T-cell (primary cell): Measurements from ENCODE around the gene TRIOBP. TPM values are rescaled to one million over a fixed set of nuclear protein-coding genes. Genes with fewer than 3 reads are reported as not detected.

ENCODE experiments used
- ATAC-seq, 4 experiments: fragments of 200-7000 bp in 3 of 4; fragments of 150-1000 bp in 1 of 4; cut with Tn5 transposase; replicated peaks in 1 of 4; 1 replicate in 3 of 4; 2 replicates in 1 of 4; pipeline ENCODE4 v1.10.0; 2021; ENCODE audit warnings: moderate library complexity in 3 of 4, mild to moderate bottlenecking in 2 of 4, moderate number of reproducible peaks in 1 of 4
- CTCF ChIA-PET, 2 donors: fragments of 300-600 bp; sonication (Branson Sonifier 250); formaldehyde crosslinking; loops; one replicate each; lab custom pipeline; 2022; ENCODE audit warnings: antibody characterized with exemption in 2 of 2; lab: Charles Lee
- POLR2A ChIA-PET, 2 donors: fragments of 300-600 bp; sonication (Branson Sonifier 250); formaldehyde crosslinking; loops; one replicate each; lab custom pipeline; 2022; ENCODE audit warnings: antibody characterized with exemption in 2 of 2; lab: Charles Lee
- DNase-seq, 35 experiments: peaks; one replicate each; pipeline versions ENCODE4 v3.0.0 to v3.0.0-alpha.2; 2013 to 2023
- H3K27ac ChIP-seq: one replicate; pipeline ENCODE4 v1.5.1; 2013; ENCODE audit warnings: low read length
- H3K27me3 ChIP-seq, 2 experiments: replicated peaks in 1 of 2; 1 replicate in 1 of 2; 2 replicates in 1 of 2; pipeline versions ENCODE4 v1.6.1 to v1.7.0; 2013; ENCODE audit warnings: low read length in 1 of 2, mixed read lengths in 1 of 2; ENCODE audit not compliant: control insufficient read depth in 2 of 2, insufficient read depth in 2 of 2; ENCODE audit errors: extremely low read depth in 1 of 2
- H3K36me3 ChIP-seq, 2 donors: 1 replicate in 1 of 2; 2 replicates in 1 of 2; pipeline versions ENCODE4 v1.6.1 to v1.7.0; 2013; ENCODE audit warnings: low read length in 1 of 2; ENCODE audit not compliant: control insufficient read depth in 2 of 2, insufficient read depth in 1 of 2; ENCODE audit errors: extremely low read depth in 1 of 2
- H3K4me1 ChIP-seq, 2 experiments: 1 replicate in 1 of 2; 2 replicates in 1 of 2; pipeline versions ENCODE4 v1.6.1 to v1.7.0; 2013; ENCODE audit warnings: low read length in 2 of 2, mixed read lengths in 1 of 2; ENCODE audit not compliant: insufficient read depth in 2 of 2, control insufficient read depth in 1 of 2; ENCODE audit errors: extremely low read depth in 1 of 2
- H3K4me3 ChIP-seq, 2 donors: 1 replicate in 1 of 2; 2 replicates in 1 of 2; pipeline versions ENCODE4 v1.5.1 to v1.7.0; 2013; ENCODE audit warnings: mild to moderate bottlenecking in 2 of 2, low read length in 1 of 2, moderate library complexity in 1 of 2; ENCODE audit not compliant: control insufficient read depth in 1 of 2; ENCODE audit errors: extremely low read depth in 1 of 2
- H3K9me3 ChIP-seq: 2 replicates; pipeline ENCODE4 v1.7.0; 2013
- H3K27ac Mint-ChIP-seq, 2 donors: one replicate each; pipeline ENCODE4 v1.8.0; 2020 to 2021; ENCODE audit warnings: mild to moderate bottlenecking in 2 of 2, mixed read lengths in 2 of 2
- H3K27me3 Mint-ChIP-seq, 2 donors: one replicate each; pipeline ENCODE4 v1.8.0; 2021 to 2022; ENCODE audit warnings: mixed read lengths in 2 of 2
- H3K36me3 Mint-ChIP-seq: one replicate; pipeline ENCODE4 v1.8.0; 2021; ENCODE audit warnings: mixed read lengths
- H3K4me1 Mint-ChIP-seq, 3 donors: one replicate each; pipeline ENCODE4 v1.8.0; 2020 to 2022; ENCODE audit warnings: mixed read lengths in 3 of 3, mild to moderate bottlenecking in 1 of 3
- H3K4me3 Mint-ChIP-seq, 3 donors: one replicate each; pipeline ENCODE4 v1.8.0; 2020 to 2022; ENCODE audit warnings: mild to moderate bottlenecking in 3 of 3, mixed read lengths in 3 of 3, moderate library complexity in 3 of 3
- H3K9me3 Mint-ChIP-seq, 3 donors: one replicate each; pipeline ENCODE4 v1.8.0; 2020 to 2022; ENCODE audit warnings: mixed read lengths in 3 of 3
- WGBS: methylation state at CpG from one replicate; pipeline ENCODE4 v1.1.5; 2013; ENCODE audit warnings: missing lambda C conversion rate; ENCODE audit not compliant: insufficient coverage; 5-methylcytosine and 5-hydroxymethylcytosine counted together
- total RNA-seq, 35 experiments: library from RNA in 6 of 35; stranded (reverse) in 6 of 35; fragments of 120-200 nt in 1 of 35; gene quantifications; one replicate each; pipeline versions ENCODE4 v1.2.1 to v1.2.4 and lab custom pipeline; 2013 to 2026

The TRIOBP gene
- total RNA-seq, 5 donors from 2014 or later (not counting 1 experiment from before 2014, with no cell fraction given), result 14.5 to 36.8 (median 31.1) TPM

GRCh38 chr22:37778370-37779009, 81.6 kb downstream of the TRIOBP start:
- Mint-ChIP-seq H3K27me3 (no peaks in the 10 kb centered on the region), H3K4me3 (no peak overlapping the region), H3K4me1 (no peaks in the 10 kb centered on the region), H3K27ac (no peak overlapping the region), H3K9me3 (no peaks in the 10 kb centered on the region), H3K36me3 (peaks cover 3% of the 10 kb centered on the region)
- ChIA-PET CTCF (interaction anchor here in 1 of 2 donors (0.6 kb wide), 2 partner anchors 8 to 1053 kb away, joined by 3 to 4 read pairs; no protein-coding TSS in a partner anchor), POLR2A (no interaction called here)
- Histone ChIP-seq H3K9me3 (no peaks in the 10 kb centered on the region), H3K4me3 (no peak overlapping the region), H3K27me3 (peaks cover 0 to 8% of the 10 kb centered on the region in 2 experiments), H3K36me3 (peaks cover 0 to 3% of the 10 kb centered on the region in 2 donors), H3K4me1 (no peaks in the 10 kb centered on the region), H3K27ac (no peak overlapping the region)
- ATAC-seq (no peak), DNase-seq (no peak)
- WGBS, result 96% methylated on average over 3 of the region's 10 CpGs

DNA sequence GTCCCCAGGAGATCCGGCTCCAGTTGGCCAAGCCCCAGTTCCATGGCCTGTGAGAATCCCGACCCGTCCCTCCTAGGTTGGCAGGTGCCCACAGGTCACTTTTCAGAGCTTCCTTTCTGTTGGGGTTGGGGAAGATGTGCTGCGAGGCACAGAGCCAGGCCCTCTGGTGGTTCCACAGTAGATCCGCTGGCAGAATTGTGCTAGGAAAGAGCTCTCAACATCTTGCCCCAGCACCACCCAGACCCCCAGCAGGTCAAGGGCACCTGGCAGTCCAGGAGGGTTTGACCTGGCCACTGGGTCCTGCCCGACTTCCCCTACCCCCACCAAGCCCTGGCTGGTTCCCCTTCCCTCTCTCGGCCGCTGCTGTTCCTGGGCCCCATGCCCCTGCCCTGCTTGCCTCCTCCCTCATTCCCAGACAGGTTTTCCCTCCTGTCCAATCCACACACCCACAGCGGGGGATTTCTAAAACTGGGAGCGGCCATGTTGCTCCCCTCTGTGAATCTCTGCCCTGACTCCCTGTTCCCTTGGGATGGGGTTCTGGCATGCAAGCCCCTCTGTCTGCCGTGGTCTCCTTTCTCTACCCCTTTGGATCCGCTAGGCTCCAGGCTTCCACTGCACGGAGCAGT, 84.7 kb downstream of the TRIOBP start:
- no peaks in the 10 kb centered on the region for H3K9me3 Mint-ChIP-seq
- no peaks in the 10 kb centered on the region for H3K36me3 Mint-ChIP-seq
- peaks cover 0 to 17% of the 10 kb centered on the region in 2 experiments for H3K27me3 ChIP-seq
- no peak overlapping the region for H3K27ac Mint-ChIP-seq
- no peak overlapping the region for H3K4me3 Mint-ChIP-seq
- H3K4me1 Mint-ChIP-seq, result no peaks in the 10 kb centered on the region
- ATAC-seq (no peak), DNase-seq (no peak)
- H3K4me3 ChIP-seq, result no peak overlapping the region
- 91% methylated on average over 13 of the region's 13 CpGs for WGBS
- H3K9me3 ChIP-seq, result no peaks in the 10 kb centered on the region
- no peak overlapping the region for H3K27ac ChIP-seq
- H3K27me3 Mint-ChIP-seq, result peaks cover 0 to 7% of the 10 kb centered on the region in 2 donors
- ChIA-PET POLR2A (no interaction called here), CTCF (no interaction called here)
- H3K4me1 ChIP-seq, result no peaks in the 10 kb centered on the region
- H3K36me3 ChIP-seq, result no peaks in the 10 kb centered on the region

- ATAC-seq, result no peak
- WGBS, result 92% methylated on average over 9 of the region's 18 CpGs
- Histone ChIP-seq H3K4me3 (no peak overlapping the region), H3K36me3 (no peaks in the 10 kb centered on the region), H3K27ac (no peak overlapping the region), H3K27me3 (peaks cover 0 to 17% of the 10 kb centered on the region in 2 experiments), H3K4me1 (no peaks in the 10 kb centered on the region), H3K9me3 (no peaks in the 10 kb centered on the region)
- DNase-seq, result no peak
- Mint-ChIP-seq H3K27me3 (peaks cover 0 to 7% of the 10 kb centered on the region in 2 donors), H3K27ac (no peak overlapping the region), H3K36me3 (no peaks in the 10 kb centered on the region), H3K4me1 (no peaks in the 10 kb centered on the region), H3K4me3 (no peak overlapping the region), H3K9me3 (no peaks in the 10 kb centered on the region)
- ChIA-PET POLR2A (no interaction called here), CTCF (no interaction called here)
Observed at GRCh38 chr22:37782340-37783168, 85.7 kb downstream of the TRIOBP start.

GRCh38 chr22:37784829-37785495, 88.1 kb downstream of the TRIOBP start:
- WGBS, result 54% methylated on average over 6 of the region's 11 CpGs
- Histone ChIP-seq H3K27me3 (peaks cover 0 to 17% of the 10 kb centered on the region in 2 experiments), H3K4me3 (no peak overlapping the region), H3K9me3 (no peaks in the 10 kb centered on the region), H3K27ac (no peak overlapping the region), H3K36me3 (no peaks in the 10 kb centered on the region), H3K4me1 (no peaks in the 10 kb centered on the region)
- H3K27me3 Mint-ChIP-seq, result peaks cover 0 to 7% of the 10 kb centered on the region in 2 donors
- CTCF ChIA-PET, result no interaction called here
- no peaks in the 10 kb centered on the region for H3K36me3 Mint-ChIP-seq
- H3K4me1 Mint-ChIP-seq, result no peaks in the 10 kb centered on the region
- no peak for ATAC-seq
- POLR2A ChIA-PET, result no interaction called here
- DNase-seq, result no peak
- H3K4me3 Mint-ChIP-seq, result no peak overlapping the region
- no peak overlapping the region for H3K27ac Mint-ChIP-seq
- H3K9me3 Mint-ChIP-seq, result no peaks in the 10 kb centered on the region

GRCh38 chr22:37790234-37790633, 93.4 kb downstream of the TRIOBP start:
- no peaks in the 10 kb centered on the region for H3K9me3 Mint-ChIP-seq
- no peak overlapping the region for H3K4me3 Mint-ChIP-seq
- POLR2A ChIA-PET, result no interaction called here
- no peak overlapping the region for H3K27ac Mint-ChIP-seq
- Histone ChIP-seq H3K9me3 (no peaks in the 10 kb centered on the region), H3K36me3 (no peaks in the 10 kb centered on the region), H3K4me3 (no peak overlapping the region), H3K27me3 (peaks cover 0 to 2% of the 10 kb centered on the region in 2 experiments), H3K4me1 (no peaks in the 10 kb centered on the region), H3K27ac (no peak overlapping the region)
- CTCF ChIA-PET, result no interaction called here
- WGBS, result no CpG with 5 or more reads among the region's 2 CpGs
- H3K4me1 Mint-ChIP-seq, result no peaks in the 10 kb centered on the region
- DNase-seq, result no peak
- H3K36me3 Mint-ChIP-seq, result no peaks in the 10 kb centered on the region
- ATAC-seq, result no peak
- peaks cover 0 to 4% of the 10 kb centered on the region in 2 donors for H3K27me3 Mint-ChIP-seq

- ATAC-seq (no peak), DNase-seq (no peak)
- no peak overlapping the region for H3K4me3 Mint-ChIP-seq
- no peaks in the 10 kb centered on the region for H3K36me3 ChIP-seq
- no peaks in the 10 kb centered on the region for H3K36me3 Mint-ChIP-seq
- POLR2A ChIA-PET, result no interaction called here
- H3K27me3 ChIP-seq, result no peaks in the 10 kb centered on the region
- H3K9me3 Mint-ChIP-seq, result no peaks in the 10 kb centered on the region
- CTCF ChIA-PET, result no interaction called here
- no peaks in the 10 kb centered on the region for H3K4me1 Mint-ChIP-seq
- H3K9me3 ChIP-seq, result no peaks in the 10 kb centered on the region
- no peaks in the 10 kb centered on the region for H3K4me1 ChIP-seq
- WGBS, result no CpG with 5 or more reads among the region's 6 CpGs
- no peak overlapping the region for H3K27ac ChIP-seq
- no peak overlapping the region for H3K27ac Mint-ChIP-seq
- no peak overlapping the region for H3K4me3 ChIP-seq
- no peaks in the 10 kb centered on the region for H3K27me3 Mint-ChIP-seq
Observed at GRCh38 chr22:37792494-37792893, 95.6 kb downstream of the TRIOBP start.
